DMS 273 treated with DMSO at 0.1 percent for 48 hours (cell line): ENCODE data around the gene ADGRB3.
"Not testable (repeated sequence)": the region's sequence is repeated elsewhere in the genome, so short reads cannot be mapped to it uniquely, and the experiment has no call there.

Experiments
- DNase-seq: peaks from one replicate; lab custom pipeline; 2025; lab: John Stamatoyannopoulos, UW

Gene ADGRB3

GRCh38 chr6:69232911-69233448 lies 597.9 kb downstream of the ADGRB3 start:
- peak; percentile 9 for DNase-seq

- DNase-seq, result no peak
Measured at GRCh38 chr6:69238067-69238466, 603.0 kb downstream of the ADGRB3 start.

GRCh38 chr6:69246983-69247382 lies 611.9 kb downstream of the ADGRB3 start:
- no peak for DNase-seq

GRCh38 chr6:69261010-69261409 lies 625.9 kb downstream of the ADGRB3 start:
- no peak for DNase-seq

- no peak for DNase-seq
Measured at GRCh38 chr6:69263297-69263696, 628.2 kb downstream of the ADGRB3 start.

- no peak for DNase-seq
Measured at GRCh38 chr6:69265090-69265489, 630.0 kb downstream of the ADGRB3 start.

- DNase-seq, result no peak
Measured at GRCh38 chr6:69265706-69266105, 630.6 kb downstream of the ADGRB3 start.

- no peak for DNase-seq
Measured at GRCh38 chr6:69276204-69276603, 641.1 kb downstream of the ADGRB3 start.

- no peak for DNase-seq
Measured at GRCh38 chr6:69279805-69280204, 644.7 kb downstream of the ADGRB3 start.

GRCh38 chr6:69280858-69281257 lies 645.8 kb downstream of the ADGRB3 start:
- DNase-seq, result no peak

GRCh38 chr6:69284176-69284730 lies 649.2 kb downstream of the ADGRB3 start:
- DNase-seq, result no peak

- no peak for DNase-seq
Measured at GRCh38 chr6:69285054-69285453, 650.0 kb downstream of the ADGRB3 start.

- no peak for DNase-seq
Measured at GRCh38 chr6:69286331-69286730, 651.2 kb downstream of the ADGRB3 start.

- DNase-seq, result not testable (repeated sequence)
Measured at GRCh38 chr6:69288198-69288597, 653.1 kb downstream of the ADGRB3 start.

GRCh38 chr6:69289689-69290495 lies 654.8 kb downstream of the ADGRB3 start:
- DNase-seq, result no peak

GRCh38 chr6:69293471-69293870 lies 658.4 kb downstream of the ADGRB3 start:
- no peak for DNase-seq

GRCh38 chr6:69294407-69294806 lies 659.3 kb downstream of the ADGRB3 start:
- DNase-seq, result no peak

- no peak for DNase-seq
Measured at GRCh38 chr6:69294862-69295261, 659.8 kb downstream of the ADGRB3 start.

- no peak for DNase-seq
Measured at GRCh38 chr6:69303382-69303781, 668.3 kb downstream of the ADGRB3 start.

GRCh38 chr6:69305456-69305855 lies 670.4 kb downstream of the ADGRB3 start:
- no peak for DNase-seq

- no peak for DNase-seq
Measured at GRCh38 chr6:69308584-69308983, 673.5 kb downstream of the ADGRB3 start.

GRCh38 chr6:69311888-69312287 lies 676.8 kb downstream of the ADGRB3 start:
- DNase-seq, result no peak

- no peak for DNase-seq
Measured at GRCh38 chr6:69314001-69314400, 678.9 kb downstream of the ADGRB3 start.

- no peak for DNase-seq
Measured at GRCh38 chr6:69314531-69314930, 679.4 kb downstream of the ADGRB3 start.
